LNCAP (cell line): ENCODE measurements around the gene NFKBIL1.

Experiments used
- TF ChIP-seq, protein P1 (sequence below): fragments of 450-650 bp; IDR thresholded peaks from 2 replicates; pipeline ENCODE4 v1.5.1; 2017; ENCODE audit warnings: mild to moderate bottlenecking

The NFKBIL1 gene

DNA sequence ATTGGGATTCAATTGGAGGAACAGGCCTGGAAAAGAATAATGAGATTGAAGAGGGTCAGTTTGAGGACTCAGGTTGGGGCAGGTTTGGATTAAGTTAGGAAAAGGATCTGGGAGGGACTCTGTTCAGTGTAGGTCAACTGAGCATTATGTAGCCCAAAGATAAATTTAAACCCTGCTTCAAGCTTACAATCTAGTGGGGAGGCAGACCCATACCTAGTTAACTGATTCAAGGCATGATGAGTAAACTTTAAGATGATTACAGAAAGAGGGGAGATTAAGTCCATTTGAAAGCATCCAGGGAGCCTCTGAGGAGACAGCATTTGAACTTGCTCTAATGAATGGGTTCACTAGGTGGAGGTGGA is 13.3 kb downstream of the NFKBIL1 start:
- TF ChIP-seq, protein P1, sequence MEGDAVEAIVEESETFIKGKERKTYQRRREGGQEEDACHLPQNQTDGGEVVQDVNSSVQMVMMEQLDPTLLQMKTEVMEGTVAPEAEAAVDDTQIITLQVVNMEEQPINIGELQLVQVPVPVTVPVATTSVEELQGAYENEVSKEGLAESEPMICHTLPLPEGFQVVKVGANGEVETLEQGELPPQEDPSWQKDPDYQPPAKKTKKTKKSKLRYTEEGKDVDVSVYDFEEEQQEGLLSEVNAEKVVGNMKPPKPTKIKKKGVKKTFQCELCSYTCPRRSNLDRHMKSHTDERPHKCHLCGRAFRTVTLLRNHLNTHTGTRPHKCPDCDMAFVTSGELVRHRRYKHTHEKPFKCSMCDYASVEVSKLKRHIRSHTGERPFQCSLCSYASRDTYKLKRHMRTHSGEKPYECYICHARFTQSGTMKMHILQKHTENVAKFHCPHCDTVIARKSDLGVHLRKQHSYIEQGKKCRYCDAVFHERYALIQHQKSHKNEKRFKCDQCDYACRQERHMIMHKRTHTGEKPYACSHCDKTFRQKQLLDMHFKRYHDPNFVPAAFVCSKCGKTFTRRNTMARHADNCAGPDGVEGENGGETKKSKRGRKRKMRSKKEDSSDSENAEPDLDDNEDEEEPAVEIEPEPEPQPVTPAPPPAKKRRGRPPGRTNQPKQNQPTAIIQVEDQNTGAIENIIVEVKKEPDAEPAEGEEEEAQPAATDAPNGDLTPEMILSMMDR: no peak

DNA sequence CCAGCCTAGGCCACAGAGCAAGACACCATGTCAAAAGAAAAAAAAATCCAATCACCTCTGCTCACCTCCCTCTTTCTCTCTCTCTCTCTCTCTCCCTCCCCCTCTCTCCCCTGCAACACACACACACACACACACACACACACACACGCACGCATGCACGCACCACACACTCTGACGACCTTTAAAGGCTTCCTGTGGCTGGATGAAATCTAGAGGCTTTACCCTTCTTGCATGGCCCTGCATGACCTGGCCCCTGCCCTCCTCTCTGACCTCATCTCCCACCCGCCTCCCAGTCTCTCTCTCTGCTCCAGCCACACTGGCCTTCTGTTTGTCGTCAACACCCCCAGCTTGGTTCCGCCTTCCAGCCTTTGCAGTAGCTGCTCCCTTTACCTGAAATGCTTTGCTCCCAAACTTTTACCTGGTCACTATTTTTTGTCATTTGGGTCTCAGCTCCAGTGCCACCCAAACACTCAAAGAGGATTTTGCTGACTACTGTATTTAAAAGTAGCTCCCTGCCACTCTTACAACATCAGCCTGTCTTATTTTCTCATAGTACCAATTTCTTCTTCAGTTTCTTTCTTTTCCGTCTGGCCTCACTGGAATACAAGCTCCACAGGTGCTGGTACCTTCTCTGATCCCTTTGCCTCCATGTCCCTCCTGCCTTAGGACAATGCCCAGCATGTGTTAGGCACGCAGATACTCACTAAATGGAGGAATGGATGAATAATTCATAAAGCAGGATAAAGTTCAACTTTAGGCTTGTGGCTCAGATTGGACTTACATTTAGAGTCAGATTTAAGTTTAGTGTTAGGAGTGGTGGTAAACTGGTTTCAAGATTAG is 20.3 kb downstream of the NFKBIL1 start:
- TF ChIP-seq, protein P1: no peak

DNA sequence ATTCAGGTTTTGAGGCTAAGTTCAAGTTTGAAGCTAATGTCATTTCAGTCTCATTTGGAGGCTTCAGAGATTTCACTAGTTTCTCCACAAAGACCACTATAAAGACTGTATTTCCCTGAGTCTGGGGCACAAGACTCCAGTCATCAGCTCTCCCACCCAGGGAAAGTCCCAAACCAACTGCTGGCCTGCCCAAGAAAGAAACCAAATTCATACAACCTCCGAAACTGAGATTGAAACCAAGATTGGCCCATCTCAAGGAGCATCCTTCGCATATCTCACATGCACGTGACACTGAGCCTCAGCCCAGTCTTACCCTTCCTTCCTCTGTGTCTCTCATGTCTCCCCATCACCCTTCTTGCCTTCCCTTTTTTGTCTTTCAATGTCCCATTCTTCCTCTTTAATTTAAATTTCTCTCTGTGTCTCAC is 21.1 kb downstream of the NFKBIL1 start:
- TF ChIP-seq, protein P1: no peak

DNA sequence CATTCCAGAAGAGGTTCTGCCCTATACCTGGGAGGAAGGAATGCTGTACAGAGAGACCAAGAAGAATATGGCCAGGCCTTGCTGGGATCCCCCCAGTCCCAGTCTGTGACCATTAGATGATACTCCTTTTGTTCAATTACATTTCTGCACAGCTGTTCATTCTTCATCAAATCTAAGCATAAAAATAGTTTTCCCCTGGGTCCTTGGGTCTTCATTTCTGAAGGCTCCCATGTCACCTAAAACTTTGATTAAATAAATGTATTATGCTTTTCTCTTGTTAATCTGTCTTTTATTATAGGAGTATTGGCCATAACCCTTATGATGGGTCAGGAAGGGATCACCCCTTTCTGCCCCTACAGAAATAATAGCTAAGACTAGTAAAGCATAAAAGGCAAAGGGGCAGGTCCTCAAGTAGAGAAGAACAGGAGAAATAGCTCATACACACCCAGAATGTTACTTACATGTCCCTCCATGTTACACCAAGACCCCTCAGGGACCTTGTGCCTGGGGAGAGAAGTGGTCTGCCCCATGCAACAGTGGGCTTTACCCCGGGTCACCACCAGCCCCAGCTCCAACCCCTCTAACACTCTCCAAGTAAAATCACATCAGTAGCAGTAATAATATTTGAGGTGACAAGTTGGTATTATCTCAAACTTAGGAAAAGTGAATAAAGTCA is 22.6 kb downstream of the NFKBIL1 start:
- TF ChIP-seq, protein P1: no peak

DNA sequence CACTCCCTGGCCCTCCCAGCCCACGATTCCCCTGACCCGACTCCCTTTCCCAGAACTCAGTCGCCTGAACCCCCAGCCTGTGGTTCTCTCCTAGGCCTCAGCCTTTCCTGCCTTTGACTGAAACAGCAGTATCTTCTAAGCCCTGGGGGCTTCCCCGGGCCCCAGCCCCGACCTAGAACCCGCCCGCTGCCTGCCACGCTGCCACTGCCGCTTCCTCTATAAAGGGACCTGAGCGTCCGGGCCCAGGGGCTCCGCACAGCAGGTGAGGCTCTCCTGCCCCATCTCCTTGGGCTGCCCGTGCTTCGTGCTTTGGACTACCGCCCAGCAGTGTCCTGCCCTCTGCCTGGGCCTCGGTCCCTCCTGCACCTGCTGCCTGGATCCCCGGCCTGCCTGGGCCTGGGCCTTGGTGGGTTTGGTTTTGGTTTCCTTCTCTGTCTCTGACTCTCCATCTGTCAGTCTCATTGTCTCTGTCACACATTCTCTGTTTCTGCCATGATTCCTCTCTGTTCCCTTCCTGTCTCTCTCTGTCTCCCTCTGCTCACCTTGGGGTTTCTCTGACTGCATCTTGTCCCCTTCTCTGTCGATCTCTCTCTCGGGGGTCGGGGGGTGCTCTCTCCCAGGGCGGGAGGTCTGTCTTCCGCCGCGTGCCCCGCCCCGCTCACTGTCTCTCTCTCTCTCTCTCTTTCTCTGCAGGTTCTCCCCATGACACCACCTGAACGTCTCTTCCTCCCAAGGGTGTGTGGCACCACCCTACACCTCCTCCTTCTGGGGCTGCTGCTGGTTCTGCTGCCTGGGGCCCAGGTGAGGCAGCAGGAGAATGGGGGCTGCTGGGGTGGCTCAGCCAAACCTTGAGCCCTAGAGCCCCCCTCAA is 24.9 kb downstream of the NFKBIL1 start, which contains the start of gene LTA:
TSS of gene LTA (plus strand) at position 249 of the 871 bp plus-strand sequence. CDS start at position 703, 454 bp downstream.
- TF ChIP-seq, protein P1: no peak

DNA sequence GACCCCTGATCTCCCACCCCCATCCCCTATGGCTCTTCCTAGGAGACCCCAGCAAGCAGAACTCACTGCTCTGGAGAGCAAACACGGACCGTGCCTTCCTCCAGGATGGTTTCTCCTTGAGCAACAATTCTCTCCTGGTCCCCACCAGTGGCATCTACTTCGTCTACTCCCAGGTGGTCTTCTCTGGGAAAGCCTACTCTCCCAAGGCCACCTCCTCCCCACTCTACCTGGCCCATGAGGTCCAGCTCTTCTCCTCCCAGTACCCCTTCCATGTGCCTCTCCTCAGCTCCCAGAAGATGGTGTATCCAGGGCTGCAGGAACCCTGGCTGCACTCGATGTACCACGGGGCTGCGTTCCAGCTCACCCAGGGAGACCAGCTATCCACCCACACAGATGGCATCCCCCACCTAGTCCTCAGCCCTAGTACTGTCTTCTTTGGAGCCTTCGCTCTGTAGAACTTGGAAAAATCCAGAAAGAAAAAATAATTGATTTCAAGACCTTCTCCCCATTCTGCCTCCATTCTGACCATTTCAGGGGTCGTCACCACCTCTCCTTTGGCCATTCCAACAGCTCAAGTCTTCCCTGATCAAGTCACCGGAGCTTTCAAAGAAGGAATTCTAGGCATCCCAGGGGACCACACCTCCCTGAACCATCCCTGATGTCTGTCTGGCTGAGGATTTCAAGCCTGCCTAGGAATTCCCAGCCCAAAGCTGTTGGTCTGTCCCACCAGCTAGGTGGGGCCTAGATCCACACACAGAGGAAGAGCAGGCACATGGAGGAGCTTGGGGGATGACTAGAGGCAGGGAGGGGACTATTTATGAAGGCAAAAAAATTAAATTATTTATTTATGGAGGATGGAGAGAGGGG is 26.1 kb downstream of the NFKBIL1 start:
- TF ChIP-seq, protein P1: no peak
